ENCODE data around the gene COMTD1. TPM values are rescaled to one million over a fixed set of nuclear protein-coding genes. Genes with fewer than 3 reads are reported as not detected.
"Not testable (repeated sequence)": the region's sequence is repeated elsewhere in the genome, so short reads cannot be mapped to it uniquely, and the experiment has no call there.

COMTD1 gene
- total RNA-seq, 1 donor from 2014 or later, result 41.5 TPM

GRCh38 chr10:75202321-75203045 lies 33.3 kb downstream of the COMTD1 start:
- no peak for TF ChIP-seq CTCF (conservative IDR thresholded peaks at IDR 0.05; ENCODE audit: low read depth, low read length)
- no peak for DNase-seq (ENCODE audit: low read depth)
- H3K4me3 ChIP-seq (ENCODE audit: low read depth, low read length), result no peak overlapping the region

- no peak for DNase-seq (ENCODE audit: low read depth)
- TF ChIP-seq CTCF (conservative IDR thresholded peaks at IDR 0.05; ENCODE audit: low read depth, low read length), result no peak
These were observed 33.9 kb downstream of the COMTD1 start for GRCh38 chr10:75201793-75202307.

GRCh38 chr10:75199949-75200348 lies 35.8 kb downstream of the COMTD1 start:
- DNase-seq (ENCODE audit: low read depth); H3K4me3 ChIP-seq (ENCODE audit: low read depth, low read length): not testable (repeated sequence)

More at GRCh38 chr10:75201793-75202307, 33.9 kb downstream of the COMTD1 start:
- no peak overlapping the region for H3K4me3 ChIP-seq (ENCODE audit: low read depth, low read length)

- H3K4me3 ChIP-seq (ENCODE audit: low read depth, low read length), result no peak overlapping the region
- DNase-seq (ENCODE audit: low read depth), result no peak
- no peak for TF ChIP-seq CTCF (conservative IDR thresholded peaks at IDR 0.05; ENCODE audit: low read depth, low read length)
These were observed 37.9 kb downstream of the COMTD1 start for GRCh38 chr10:75197906-75198305.

GRCh38 chr10:75197066-75197465 lies 38.7 kb downstream of the COMTD1 start:
- H3K4me3 ChIP-seq (ENCODE audit: low read depth, low read length), result no peak overlapping the region
- DNase-seq (ENCODE audit: low read depth), result no peak
- no peak for TF ChIP-seq CTCF (conservative IDR thresholded peaks at IDR 0.05; ENCODE audit: low read depth, low read length)

- TF ChIP-seq CTCF (conservative IDR thresholded peaks at IDR 0.05; ENCODE audit: low read depth, low read length), result no peak
- no peak for DNase-seq (ENCODE audit: low read depth)
- no peak overlapping the region for H3K4me3 ChIP-seq (ENCODE audit: low read depth, low read length)
These were observed 40.6 kb downstream of the COMTD1 start for GRCh38 chr10:75195035-75195763.

GRCh38 chr10:75194625-75195024 lies 41.1 kb downstream of the COMTD1 start:
- DNase-seq (ENCODE audit: low read depth); H3K4me3 ChIP-seq (ENCODE audit: low read depth, low read length): not testable (repeated sequence)
